ENCODE measurements around the gene ARFGAP2. TPM values are rescaled to one million over a fixed set of nuclear protein-coding genes. Genes with fewer than 3 reads are reported as not detected.

ARFGAP2 gene
- total RNA-seq, 1 donor from 2014 or later, result 99.9 TPM

- Mint-ChIP-seq H3K27me3 (no peaks in the 10 kb centered on the region), H3K27ac (no peak overlapping the region)
Measured at GRCh38 chr11:47156951-47157350, 19.7 kb downstream of the ARFGAP2 start.

GRCh38 chr11:47156333-47156732 lies 20.3 kb downstream of the ARFGAP2 start:
- Mint-ChIP-seq H3K4me3 (no peak overlapping the region), H3K4me1 (ENCODE audit: unreplicated experiment) (peaks cover 18% of the 10 kb centered on the region), H3K27me3 (no peaks in the 10 kb centered on the region), H3K9me3 (no peaks in the 10 kb centered on the region), H3K36me3 (peaks cover 5% of the 10 kb centered on the region), H3K27ac (no peak overlapping the region)
- no peak for TF ChIP-seq CTCF (conservative IDR thresholded peaks at IDR 0.05)
- DNase-seq (ENCODE audit: extremely low spot score, unreplicated experiment), result no peak

More at GRCh38 chr11:47156951-47157350, 19.7 kb downstream of the ARFGAP2 start:
- H3K4me3 Mint-ChIP-seq, result no peak overlapping the region
- no peaks in the 10 kb centered on the region for H3K9me3 Mint-ChIP-seq
- DNase-seq (ENCODE audit: extremely low spot score, unreplicated experiment), result no peak
- peaks cover 18% of the 10 kb centered on the region for H3K4me1 Mint-ChIP-seq (ENCODE audit: unreplicated experiment)
- no peak for TF ChIP-seq CTCF (conservative IDR thresholded peaks at IDR 0.05)
- peaks cover 5% of the 10 kb centered on the region for H3K36me3 Mint-ChIP-seq

- no peak for DNase-seq (ENCODE audit: extremely low spot score, unreplicated experiment)
- Mint-ChIP-seq H3K36me3 (peaks cover 5% of the 10 kb centered on the region), H3K27me3 (no peaks in the 10 kb centered on the region), H3K4me3 (no peak overlapping the region), H3K9me3 (no peaks in the 10 kb centered on the region), H3K4me1 (ENCODE audit: unreplicated experiment) (peaks cover 18% of the 10 kb centered on the region), H3K27ac (no peak overlapping the region)
- TF ChIP-seq CTCF (conservative IDR thresholded peaks at IDR 0.05), result no peak
Measured at GRCh38 chr11:47155879-47156278, 20.8 kb downstream of the ARFGAP2 start.

GRCh38 chr11:47154616-47155570 lies 21.8 kb downstream of the ARFGAP2 start:
- Mint-ChIP-seq H3K27me3 (no peaks in the 10 kb centered on the region), H3K36me3 (peaks cover 12% of the 10 kb centered on the region), H3K4me3 (no peak overlapping the region), H3K27ac (peak overlapping the region; percentile 52), H3K9me3 (no peaks in the 10 kb centered on the region), H3K4me1 (ENCODE audit: unreplicated experiment) (peaks cover 25% of the 10 kb centered on the region)
- no peak for TF ChIP-seq CTCF (conservative IDR thresholded peaks at IDR 0.05)
- DNase-seq (ENCODE audit: extremely low spot score, unreplicated experiment), result no peak

- no peaks in the 10 kb centered on the region for H3K9me3 Mint-ChIP-seq
- peaks cover 29% of the 10 kb centered on the region for H3K4me1 Mint-ChIP-seq (ENCODE audit: unreplicated experiment)
- peaks cover 13% of the 10 kb centered on the region for H3K36me3 Mint-ChIP-seq
- H3K4me3 Mint-ChIP-seq, result peak overlapping the region; percentile 26
- H3K27me3 Mint-ChIP-seq, result no peaks in the 10 kb centered on the region
- peak; percentile 98 for TF ChIP-seq CTCF (conservative IDR thresholded peaks at IDR 0.05)
- DNase-seq (ENCODE audit: extremely low spot score, unreplicated experiment), result peak; percentile 82
- H3K27ac Mint-ChIP-seq, result peak overlapping the region; percentile 15
Measured at GRCh38 chr11:47152953-47153950, 23.4 kb downstream of the ARFGAP2 start.
